Mammary epithelial cell (primary cell): ENCODE measurements around the gene ARHGAP42.

Experiments used
- CTCF ChIP-seq, 2 donors: IDR thresholded peaks in 1 of 2; conservative IDR thresholded peaks in 1 of 2; 2 replicates each; pipeline ENCODE4 v1.5.1; 2011 to 2012; ENCODE audit warnings: inconsistent platforms in 2 of 2, low read length in 2 of 2, mild to moderate bottlenecking in 2 of 2, control low read depth in 1 of 2, low read depth in 1 of 2; ENCODE audit not compliant: insufficient read depth in 1 of 2; ENCODE audit errors: extremely low read depth in 1 of 2
- EZH2 ChIP-seq: IDR thresholded peaks from 2 replicates; pipeline ENCODE4 v1.6.1; 2012; ENCODE audit warnings: low read length, inconsistent platforms, borderline replicate concordance

GRCh38 chr11:100824041-100824809 is 137.1 kb downstream of the ARHGAP42 start:
- TF ChIP-seq CTCF (conservative IDR thresholded peaks at IDR 0.05 in 1 of 2, IDR thresholded peaks at IDR 0.05 in 1 of 2; ENCODE audit: extremely low read depth in 1 of 2, insufficient read depth in 1 of 2, low read depth in 1 of 2, low read length in 2 of 2) (no peak), EZH2 (no peak)
